NCI-H1092 treated with DMSO at 0.1 percent for 48 hours (cell line): ENCODE results near the gene RABL2A.
"Not testable (repeated sequence)": the region's sequence is repeated elsewhere in the genome, so short reads cannot be mapped to it uniquely, and the experiment has no call there.

Experiments
- DNase-seq: peaks from one replicate; lab custom pipeline; 2025; lab: John Stamatoyannopoulos, UW

Gene RABL2A

DNA sequence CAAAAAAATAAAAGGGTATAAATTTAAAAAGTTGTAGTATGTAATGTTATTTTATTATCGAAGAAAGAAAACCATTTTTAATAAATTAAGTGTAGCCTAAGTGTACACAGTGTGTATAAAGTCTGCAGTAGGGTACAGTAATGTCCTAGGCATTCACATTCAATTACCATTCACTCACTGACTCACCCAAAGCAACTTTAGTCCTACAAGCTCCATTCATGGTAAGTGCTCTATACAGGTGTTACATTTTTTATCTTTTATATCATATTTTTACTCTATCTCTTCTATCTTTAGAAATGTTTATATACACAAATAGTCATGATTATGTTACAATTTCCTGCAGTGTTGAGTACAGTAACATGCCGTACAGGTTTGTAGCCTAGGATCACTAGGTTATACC lies 59.5 kb downstream of the RABL2A start:
- DNase-seq, result no peak

DNA sequence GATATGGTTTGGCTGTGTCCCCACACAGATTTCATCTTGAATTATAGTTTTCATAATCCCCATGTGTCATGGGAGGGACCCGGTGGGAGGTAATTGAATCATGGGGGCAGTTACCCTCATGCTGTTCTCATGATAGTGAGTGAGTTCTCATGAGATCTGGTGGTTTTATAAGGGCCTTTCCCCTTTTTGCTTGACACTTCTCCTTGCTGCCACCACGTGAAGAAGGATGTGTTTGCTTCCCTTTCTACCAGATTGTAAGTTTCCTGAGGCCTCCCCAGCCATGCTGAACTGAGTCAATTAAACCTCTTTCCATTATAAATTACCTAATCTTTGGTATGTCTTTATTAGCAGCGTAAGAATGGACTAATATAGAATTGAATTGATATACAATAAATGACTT lies 63.8 kb downstream of the RABL2A start:
- not testable (repeated sequence) for DNase-seq
